NCI-H1930 (cell line): ENCODE measurements around the gene TRIM3.

Experiments
- DNase-seq, 2 experiments: peaks; one replicate each; lab custom pipeline; 2025; lab: John Stamatoyannopoulos, UW

TRIM3 gene

DNA sequence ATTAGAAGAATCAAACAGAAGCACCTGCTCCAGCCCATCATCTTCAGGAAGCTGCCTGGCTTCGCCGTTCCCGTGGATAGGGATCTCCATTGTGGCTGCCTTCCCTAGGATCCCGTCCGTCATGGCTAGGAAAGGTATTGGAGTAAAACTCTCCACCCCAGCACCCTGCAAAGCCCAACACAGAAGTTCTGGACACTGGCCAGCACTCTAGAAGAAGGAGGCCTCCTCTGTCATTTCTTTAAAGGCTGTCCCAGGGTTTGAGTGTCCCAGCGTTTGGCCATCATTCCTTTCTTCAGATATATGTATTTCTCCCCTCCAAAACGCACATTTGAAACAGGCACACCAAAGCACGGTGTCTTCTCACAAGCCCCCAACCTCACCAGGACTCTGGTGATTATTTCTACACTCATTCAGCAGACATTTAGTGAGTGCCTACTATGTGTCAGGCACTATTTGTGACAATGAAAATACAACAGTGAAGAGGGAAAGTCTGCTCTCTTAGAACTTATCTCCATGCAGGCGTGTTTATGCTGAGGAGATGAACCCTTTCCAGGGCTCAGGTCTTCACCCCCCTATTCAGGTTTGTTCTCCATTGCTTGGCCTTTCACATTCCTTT is 6.7 kb upstream of the TRIM3 start:
- DNase-seq = no peak

DNA sequence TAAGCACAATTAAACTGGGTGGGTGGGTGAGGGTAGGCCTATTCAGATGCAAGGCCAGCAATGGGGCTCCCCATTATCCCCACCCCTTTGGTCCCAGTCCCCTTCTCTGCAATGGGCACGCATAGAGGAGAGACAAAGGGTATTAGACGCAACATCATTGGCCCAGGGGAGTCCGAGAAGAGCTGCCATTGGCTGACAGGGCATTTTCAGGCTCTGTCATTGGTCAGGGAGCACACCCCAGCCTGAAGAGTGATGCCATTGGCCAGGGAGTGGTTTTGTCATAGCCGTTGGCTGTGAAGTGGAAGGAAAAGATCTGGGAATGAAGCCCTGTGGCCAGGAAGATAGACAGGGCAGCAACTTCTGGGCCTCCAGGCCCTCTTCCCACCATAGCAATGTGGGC is 2.8 kb upstream of the TRIM3 start:
- DNase-seq = no peak

- DNase-seq = no peak
Observed at GRCh38 chr11:6475936-6476335, 2.2 kb upstream of the TRIM3 start.

DNA sequence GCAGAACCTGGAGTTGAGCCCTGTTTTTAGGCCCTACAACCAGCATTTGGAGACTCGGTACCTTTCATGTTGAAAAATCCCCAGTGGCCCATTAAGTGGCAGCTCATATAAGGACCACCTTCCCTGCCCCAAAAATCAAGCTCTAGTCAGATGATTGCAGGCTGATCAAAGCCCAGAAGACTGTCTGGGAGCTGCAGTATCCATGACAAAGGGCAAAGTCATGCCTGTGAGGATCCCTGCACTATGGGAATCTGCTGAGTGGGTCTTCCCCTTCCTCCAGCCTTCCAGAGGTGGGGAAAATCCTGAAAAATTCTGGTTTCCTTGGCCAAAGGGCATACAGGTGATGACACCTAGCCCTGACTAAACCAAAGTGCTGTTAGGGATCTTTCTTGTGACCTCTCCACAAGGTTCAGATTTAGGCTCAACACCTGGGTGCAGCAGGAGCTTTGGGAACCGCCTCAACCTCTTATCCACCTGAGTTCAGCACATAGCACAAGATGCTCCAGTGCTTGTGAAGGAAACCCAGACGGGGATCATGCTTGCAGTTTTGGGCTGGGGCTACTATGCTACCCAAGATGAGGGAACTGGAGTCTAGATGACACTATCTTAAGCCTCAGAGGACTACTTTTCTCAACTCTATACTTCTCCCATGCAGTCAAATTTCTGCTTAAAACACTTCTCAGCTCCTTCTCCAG is 1.2 kb upstream of the TRIM3 start:
- DNase-seq = no peak

GRCh38 chr11:6474413-6474792 is 662 bp upstream of the TRIM3 start:
- no peak for DNase-seq

DNA sequence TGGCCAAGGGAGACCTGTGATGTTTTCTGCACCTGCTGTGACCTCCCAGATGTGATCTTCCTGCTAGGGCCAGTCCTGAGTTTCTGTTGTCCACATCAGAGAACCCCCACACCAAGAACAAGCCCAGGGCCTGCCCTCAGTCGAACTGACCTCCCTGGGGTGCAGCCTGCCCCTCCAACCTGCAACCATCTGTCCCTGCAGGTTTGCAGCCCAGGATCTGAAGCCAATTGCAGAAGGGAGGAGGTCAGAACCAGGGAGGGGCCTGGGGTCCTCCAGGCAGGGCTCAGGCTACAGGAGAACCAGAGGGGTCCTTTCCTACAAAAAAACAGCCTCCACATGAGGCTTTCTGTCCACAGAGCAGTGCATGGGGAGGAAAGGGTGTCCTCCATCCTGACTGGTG is 807 bp downstream of the TRIM3 start:
- no peak for DNase-seq

GRCh38 chr11:6469599-6469998 is 4.1 kb downstream of the TRIM3 start:
- DNase-seq = no peak

- no peak for DNase-seq
Observed at GRCh38 chr11:6468712-6469495, 4.8 kb downstream of the TRIM3 start.

- DNase-seq = no peak
Observed at GRCh38 chr11:6459099-6459450, 14.7 kb downstream of the TRIM3 start.

DNA sequence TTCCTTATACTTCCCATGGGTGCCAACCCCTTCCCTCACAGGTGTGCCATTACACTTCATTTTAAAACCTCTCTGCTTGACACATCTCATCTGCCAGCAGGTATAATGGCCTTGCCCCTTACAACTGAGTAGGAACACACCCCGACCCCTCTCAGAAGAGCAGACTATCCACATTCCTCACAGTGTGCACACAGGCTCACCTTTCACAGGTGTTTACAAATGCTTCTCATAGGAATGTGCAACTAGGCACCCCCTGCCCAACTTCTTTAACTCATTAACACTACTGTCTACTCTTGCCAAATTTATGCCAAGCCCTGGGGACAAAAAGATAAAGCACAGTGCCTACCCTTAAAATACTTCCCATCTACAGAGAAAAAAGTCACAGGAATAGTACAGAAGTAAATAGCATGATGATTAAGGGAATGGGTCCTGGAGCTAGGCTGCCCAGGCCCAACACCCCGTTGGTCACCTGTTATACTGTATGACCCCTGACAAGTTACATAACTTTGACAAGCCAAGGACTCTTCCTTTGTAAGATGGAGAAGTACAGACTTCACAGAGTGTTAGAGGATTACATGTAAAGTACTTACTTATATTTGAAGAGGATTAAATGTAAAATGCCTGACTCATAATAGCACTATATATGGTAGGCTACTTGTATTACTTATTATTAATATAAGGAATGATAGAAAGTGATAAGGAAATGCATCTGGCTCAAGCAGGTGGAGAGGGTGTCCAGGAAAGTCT is 15.2 kb downstream of the TRIM3 start:
- DNase-seq = no peak

GRCh38 chr11:6457581-6458320 is 16.0 kb downstream of the TRIM3 start:
- DNase-seq = no peak

DNA sequence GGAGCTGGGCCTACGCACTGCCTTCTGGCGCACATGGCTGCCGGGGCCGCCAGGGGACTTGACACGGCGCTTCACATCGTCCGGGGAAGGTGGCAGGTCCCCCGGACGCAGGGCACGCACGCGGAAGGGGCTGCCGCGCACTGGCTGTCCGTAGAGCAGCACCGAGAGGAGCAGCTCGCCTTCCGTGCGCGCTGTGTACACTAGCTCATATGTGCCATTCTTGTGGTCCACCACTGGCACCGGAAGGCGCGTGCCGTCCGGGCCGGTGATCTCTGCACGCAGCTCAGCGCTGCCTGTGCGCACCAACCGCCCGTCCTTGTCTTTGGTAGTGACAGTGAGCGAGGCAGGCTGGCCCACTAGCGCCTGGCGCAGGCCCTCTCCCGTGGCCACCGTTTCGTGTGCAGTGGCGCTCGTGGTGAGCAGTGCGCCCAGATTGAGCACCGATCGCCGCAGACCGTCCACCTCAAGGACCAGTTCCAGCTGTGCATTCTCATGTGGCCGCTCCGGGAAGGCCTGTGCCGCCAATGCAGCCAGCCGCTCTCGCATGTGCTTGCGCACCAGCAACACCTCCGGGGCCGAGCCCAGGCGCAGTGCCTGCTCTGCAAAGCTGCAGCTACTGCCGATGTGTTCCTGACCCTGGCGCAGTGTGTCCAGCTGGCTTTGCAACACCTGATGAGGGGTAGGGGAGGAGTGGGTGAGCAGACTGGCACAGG is 17.2 kb downstream of the TRIM3 start:
- no peak for DNase-seq

- DNase-seq = no peak
Observed at GRCh38 chr11:6455070-6455469, 18.7 kb downstream of the TRIM3 start.

DNA sequence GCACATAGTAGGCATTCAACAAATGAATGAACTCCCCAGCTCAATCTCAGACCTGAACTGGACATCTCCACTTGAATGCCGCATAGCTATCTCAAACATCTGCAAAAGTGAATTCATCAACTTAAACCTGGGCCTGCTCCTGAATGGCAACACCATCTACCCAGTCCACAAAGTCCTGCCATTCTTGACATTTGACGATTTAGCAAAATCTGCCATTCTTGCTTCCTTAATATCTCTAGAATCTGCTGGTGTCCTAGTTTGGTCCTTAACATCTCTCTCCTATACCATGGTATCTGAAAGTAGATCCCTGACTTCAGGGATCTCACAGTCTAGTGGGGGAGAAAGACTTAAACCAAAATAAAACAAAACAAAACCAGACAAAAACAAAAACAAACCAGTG is 20.6 kb downstream of the TRIM3 start:
- DNase-seq = no peak

- DNase-seq = no peak
Observed at GRCh38 chr11:6452219-6452618, 21.5 kb downstream of the TRIM3 start.

DNA sequence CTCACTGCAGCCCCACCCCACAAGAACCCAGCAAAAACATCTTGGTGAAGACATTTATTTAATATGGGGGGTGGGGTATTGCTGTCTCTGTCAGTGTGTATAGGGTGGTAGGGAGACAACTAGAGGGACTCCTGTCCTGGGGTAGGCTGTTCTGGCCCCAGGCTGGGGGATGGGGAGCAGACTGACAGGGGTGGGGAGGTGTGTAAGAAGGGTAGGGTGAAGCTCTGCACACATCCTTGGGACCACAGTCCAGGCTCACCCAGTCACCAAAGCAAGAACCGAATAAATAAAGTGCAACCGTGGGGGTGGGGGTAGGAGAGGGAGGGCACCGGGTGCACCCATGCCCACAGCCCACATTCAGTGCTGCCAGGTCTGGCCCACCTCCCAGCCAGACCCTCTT is 25.2 kb downstream of the TRIM3 start:
- no peak for DNase-seq

DNA sequence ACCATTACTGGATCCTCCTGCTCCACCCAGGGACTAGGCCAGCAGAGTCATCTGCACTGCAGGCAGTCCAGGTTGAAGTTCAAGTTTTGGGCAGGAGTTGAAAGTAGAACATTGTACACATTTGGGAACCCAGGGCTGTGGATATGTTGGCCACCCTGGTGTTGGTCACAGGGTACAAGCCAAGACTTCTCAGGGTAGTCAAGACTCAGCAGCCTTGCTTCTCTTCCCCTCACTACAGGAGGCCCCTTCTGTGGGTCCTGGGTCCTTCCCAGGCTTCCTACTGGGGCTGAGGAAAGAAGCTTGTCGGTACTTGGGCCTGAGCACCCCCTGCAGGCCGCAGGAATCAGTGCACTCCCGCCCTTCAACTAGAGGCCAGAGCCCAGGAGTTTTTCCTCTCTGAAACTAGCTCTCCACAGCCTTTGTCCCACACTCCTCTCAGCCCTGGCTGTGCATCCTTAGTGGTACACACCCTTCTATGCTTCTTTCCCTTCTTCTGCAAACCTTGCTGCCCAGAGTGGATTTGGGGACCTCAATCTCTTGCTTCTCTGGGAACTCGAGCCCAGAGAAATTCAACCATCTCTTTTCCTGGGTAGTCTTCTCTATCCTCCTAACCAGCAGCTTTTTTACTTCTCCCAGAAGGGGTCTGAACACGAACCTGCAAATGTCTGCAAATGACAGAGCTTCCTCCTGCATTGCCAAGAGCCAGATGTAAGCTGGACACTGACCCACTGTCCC is 30.3 kb downstream of the TRIM3 start:
- DNase-seq = peak in 1 of 2 experiments; percentile 9

DNA sequence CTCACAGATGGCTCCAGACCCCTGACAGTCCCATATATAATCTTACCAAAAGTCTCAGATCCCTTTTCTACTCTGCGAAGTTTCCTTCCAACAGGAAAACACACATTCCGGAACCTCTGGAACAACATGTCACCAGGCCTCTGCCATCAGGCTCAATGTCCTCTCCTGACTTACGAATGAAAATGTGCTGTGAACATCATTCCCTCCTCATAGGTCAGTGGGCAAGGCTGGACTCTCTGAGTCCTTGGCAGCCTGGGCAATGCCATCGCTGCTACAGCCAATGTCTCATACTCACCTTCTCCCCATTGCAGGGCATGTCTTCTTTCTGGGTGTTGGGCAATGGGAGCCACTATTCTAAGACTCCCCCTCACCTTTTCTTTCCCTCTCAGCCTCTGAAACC is 31.3 kb downstream of the TRIM3 start:
- DNase-seq = no peak

DNA sequence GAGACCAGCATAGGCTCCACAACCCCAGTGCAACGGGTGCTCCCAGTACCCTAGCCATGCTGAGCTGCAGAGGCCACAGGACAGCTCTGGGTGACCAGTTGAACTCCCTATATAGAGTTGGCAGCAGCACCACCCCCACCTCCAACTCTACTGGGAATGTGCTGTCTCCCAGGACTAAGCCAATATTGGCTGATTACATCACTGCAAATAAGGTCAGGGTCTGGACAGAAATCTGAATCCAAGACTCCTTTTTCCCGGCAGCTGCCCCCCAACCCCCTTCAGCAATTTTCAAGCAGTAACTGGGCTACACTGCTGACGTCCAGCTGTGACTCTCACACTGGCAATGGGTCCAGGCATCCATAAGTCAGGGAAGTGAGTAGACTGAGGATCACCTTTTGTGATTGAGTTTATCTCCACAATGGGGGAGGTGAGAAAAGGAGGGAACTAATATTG is 32.8 kb downstream of the TRIM3 start, which contains the start of gene HPX:
Gene HPX, minus strand, starts transcription at position 82 of the 453 bp plus-strand sequence. Its CDS starts 24 bp downstream, at position 58.
- no peak for DNase-seq

GRCh38 chr11:6438979-6439571 is 34.7 kb downstream of the TRIM3 start:
- DNase-seq = peak; percentile 19 to 22
